HL-60/S4 (cell line): Measurements from ENCODE around the gene COL9A1.

Experiments used
- in situ Hi-C: fragments of 300-500 bp; cut with MboI; formaldehyde crosslinking; loops from 2 replicates; pipeline ENCODE4 v1.14.3; 2022; ENCODE audit warnings: low sequenced_read_pairs

Gene COL9A1

DNA sequence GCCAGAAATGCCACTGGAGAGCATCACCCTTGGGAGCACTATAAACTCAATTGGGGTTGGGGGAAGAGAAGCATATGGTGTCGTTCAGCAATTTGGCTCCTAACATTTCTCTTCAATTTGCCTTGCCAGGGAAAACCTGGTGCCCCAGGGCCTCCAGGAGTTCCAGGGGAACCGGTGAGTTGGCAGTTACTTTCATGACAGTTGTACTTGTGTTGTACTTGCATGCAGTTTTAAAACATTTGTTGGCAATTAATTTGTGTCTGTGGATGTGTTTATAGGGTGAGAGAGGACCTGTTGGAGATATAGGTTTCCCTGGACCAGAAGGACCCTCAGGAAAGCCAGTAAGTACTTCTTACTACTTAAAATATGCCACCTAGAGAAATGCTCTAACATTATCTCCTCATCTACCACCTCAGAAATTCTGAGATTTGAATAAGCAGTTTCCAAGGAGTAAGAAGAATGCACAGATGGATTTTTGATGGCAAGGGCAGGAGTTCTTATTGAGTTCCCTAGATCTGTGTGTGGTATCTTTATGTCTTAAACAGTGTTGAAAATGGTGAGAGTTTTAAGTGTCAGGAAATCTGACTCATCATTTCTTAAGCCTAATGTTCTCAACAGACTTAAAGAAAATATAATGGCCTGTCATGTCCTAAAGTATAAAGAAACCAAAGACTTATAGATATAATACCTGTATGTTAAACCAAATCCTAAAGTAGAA is 122.5 kb downstream of the COL9A1 start:
- in situ Hi-C loops = no loop called here

DNA sequence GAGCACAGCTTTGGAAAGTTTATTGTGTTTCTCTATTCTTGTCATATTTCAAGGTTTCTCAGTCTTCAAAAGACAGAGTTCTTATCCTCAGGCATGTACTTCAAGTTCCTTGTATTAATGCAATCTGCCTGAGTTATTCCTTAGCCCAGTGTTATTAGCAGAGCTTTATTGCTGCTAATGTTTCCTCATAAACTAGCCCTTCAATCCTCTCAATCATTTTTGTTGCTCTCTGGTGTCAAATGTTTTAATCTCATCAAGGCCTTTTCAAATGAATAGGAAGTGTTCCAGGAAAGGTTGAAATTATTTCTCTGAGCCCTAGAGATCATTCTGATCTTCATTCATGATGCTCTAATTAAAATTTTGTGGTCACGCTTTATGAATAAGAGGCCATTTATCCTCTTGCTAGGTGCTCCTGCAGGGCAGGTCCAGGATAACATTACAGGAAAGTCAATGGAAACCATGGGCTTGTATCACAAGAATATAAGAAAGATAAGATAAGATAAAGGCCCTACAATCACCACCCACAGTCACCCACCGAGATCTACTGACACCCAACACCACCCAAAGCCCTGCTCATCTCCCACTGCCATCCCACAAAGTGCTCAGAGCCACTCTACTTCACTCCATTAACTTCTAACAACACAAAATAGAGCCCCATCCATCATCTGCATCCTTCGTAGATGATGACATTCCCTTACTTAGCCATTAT is 125.9 kb downstream of the COL9A1 start:
- in situ Hi-C loops = no loop called here

DNA sequence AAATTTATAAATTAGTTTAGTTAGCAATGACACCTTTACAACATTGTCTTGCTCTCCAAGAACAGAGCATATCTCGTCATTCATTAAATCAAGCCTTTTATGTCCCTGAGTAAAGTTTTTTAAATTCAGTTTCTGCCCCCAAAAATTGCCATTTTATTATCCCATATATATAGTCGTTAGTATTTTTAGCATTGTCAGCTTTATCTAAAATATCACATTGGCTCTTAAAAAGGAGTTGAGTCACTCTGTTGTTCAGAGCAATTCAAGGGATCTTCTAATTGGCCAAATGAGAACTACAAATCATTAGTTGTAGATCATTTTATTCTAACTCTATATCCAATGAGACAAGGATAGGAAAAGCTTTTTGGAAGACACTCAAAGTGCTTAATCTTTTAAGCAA is 127.1 kb downstream of the COL9A1 start:
- in situ Hi-C loops = no loop called here

DNA sequence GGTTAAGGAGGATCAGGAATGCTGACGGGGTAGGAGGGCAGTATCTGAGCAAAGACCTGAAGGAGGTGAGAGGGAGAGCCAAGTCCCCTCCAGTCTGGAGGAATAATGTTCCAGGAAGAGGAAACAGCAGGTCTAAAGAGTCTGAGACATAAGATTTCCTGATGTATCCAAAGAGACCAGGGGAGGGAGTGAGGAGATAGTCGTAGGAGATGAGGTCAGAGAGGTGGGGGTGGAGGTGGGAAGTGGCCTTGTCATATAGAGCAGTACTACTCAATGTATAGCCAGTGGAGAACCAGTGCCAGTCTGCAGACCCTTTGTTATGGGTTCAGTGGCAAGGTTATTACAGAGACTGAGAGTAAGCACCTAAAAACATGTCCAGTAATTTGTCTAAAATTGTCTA is 130.6 kb downstream of the COL9A1 start:
- in situ Hi-C loops = no loop called here

DNA sequence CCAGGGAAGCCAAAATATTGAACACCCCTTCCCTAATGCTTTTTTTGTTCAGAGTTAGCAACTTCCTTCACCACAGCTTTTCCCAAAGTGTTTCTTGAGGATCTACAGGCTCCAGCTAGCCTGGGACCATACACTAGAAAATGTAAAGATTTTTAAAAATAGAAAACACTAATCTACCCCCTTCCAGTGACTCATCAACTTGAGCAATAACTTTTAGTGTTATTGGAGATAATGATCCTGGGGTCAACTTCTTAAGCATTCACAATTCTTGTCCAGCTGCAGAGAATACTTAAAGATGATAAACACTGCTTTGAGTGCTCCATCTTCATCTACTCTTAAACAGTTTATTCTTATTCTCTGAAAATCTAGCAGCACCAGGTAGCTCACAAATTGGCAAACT is 131.6 kb downstream of the COL9A1 start:
- in situ Hi-C loops = no loop called here

DNA sequence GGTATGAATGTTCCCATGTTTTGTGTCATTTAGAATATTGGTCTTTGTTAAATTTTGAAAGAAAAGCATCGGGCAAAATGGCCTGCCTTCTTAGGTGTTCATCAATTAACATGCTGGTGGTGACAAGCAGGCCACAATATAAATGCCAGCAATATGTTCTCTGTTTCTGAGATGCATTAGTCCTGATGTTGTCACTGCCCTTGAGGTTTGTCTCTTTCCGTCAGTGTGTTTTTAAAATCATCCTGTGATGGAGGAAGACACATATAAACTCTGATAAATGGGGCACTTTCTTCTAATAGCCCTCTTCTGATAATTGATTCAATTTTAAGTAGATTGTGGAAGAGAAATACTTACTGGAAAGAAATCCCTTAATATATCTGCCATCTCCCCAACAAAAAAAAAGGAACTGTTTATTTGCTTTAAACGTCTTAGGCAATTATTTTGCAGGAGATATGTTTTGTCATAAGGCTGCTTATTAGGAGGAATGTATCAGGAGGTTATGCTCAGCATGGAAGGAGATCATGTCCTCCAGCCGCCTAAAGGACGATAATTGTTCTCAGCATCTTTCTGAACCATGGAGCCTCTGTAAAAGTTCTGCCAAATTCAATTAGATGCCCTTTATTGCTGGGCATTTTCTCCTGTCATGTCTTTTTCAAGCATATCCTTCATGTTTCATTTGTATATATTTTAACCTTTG is 134.1 kb downstream of the COL9A1 start:
- in situ Hi-C loops = no loop called here
